ENCODE data around the gene COG5.
"Not testable (repeated sequence)": the region's sequence is repeated elsewhere in the genome, so short reads cannot be mapped to it uniquely, and the experiment has no call there.

COG5 gene

GRCh38 chr7:107543338-107543993 is 20.3 kb downstream of the COG5 start:
- Histone ChIP-seq H3K4me1 (ENCODE audit: control insufficient read depth in 1 of 2, insufficient read depth in 2 of 2, low read length in 2 of 2) (no peaks in the 10 kb centered on the region), H3K27me3 (ENCODE audit: low read depth, low read length) (no peaks in the 10 kb centered on the region), H3K27ac (ENCODE audit: low read length) (no peak overlapping the region), H3K36me3 (ENCODE audit: control insufficient read depth in 1 of 2, insufficient read depth in 2 of 2, low read length in 2 of 2) (peaks cover 21 to 35% of the 10 kb centered on the region in 2 donors), H3K9me3 (ENCODE audit: control insufficient read depth in 1 of 2, low read length in 2 of 2) (peaks cover 0 to 10% of the 10 kb centered on the region in 2 donors), H3K4me3 (ENCODE audit: low read depth in 1 of 2, low read length in 2 of 2) (no peak overlapping the region)

GRCh38 chr7:107538001-107538400 is 25.7 kb downstream of the COG5 start:
- no peak overlapping the region for H3K27ac ChIP-seq (ENCODE audit: low read length)
- H3K4me1 ChIP-seq (ENCODE audit: control insufficient read depth in 1 of 2, insufficient read depth in 2 of 2, low read length in 2 of 2), result no peaks in the 10 kb centered on the region
- no peak overlapping the region for H3K4me3 ChIP-seq (ENCODE audit: low read depth in 1 of 2, low read length in 2 of 2)
- H3K9me3 ChIP-seq (ENCODE audit: control insufficient read depth in 1 of 2, low read length in 2 of 2), result no peaks in the 10 kb centered on the region
- no peaks in the 10 kb centered on the region for H3K27me3 ChIP-seq (ENCODE audit: low read depth, low read length)
- peaks cover 3 to 4% of the 10 kb centered on the region in 2 donors for H3K36me3 ChIP-seq (ENCODE audit: control insufficient read depth in 1 of 2, insufficient read depth in 2 of 2, low read length in 2 of 2)

- not testable (repeated sequence) for H3K4me1 ChIP-seq (ENCODE audit: control insufficient read depth in 1 of 2, insufficient read depth in 2 of 2, low read length in 2 of 2); H3K27me3 ChIP-seq (ENCODE audit: low read depth, low read length); H3K4me3 ChIP-seq (ENCODE audit: low read depth in 1 of 2, low read length in 2 of 2); H3K36me3 ChIP-seq (ENCODE audit: control insufficient read depth in 1 of 2, insufficient read depth in 2 of 2, low read length in 2 of 2); H3K9me3 ChIP-seq (ENCODE audit: control insufficient read depth in 1 of 2, low read length in 2 of 2); H3K27ac ChIP-seq (ENCODE audit: low read length)
Observed at GRCh38 chr7:107537228-107537627, 26.5 kb downstream of the COG5 start.

- Histone ChIP-seq H3K27me3 (ENCODE audit: low read depth, low read length) (no peaks in the 10 kb centered on the region), H3K9me3 (ENCODE audit: control insufficient read depth in 1 of 2, low read length in 2 of 2) (no peaks in the 10 kb centered on the region), H3K36me3 (ENCODE audit: control insufficient read depth in 1 of 2, insufficient read depth in 2 of 2, low read length in 2 of 2) (peaks cover 0 to under 1% of the 10 kb centered on the region in 2 donors), H3K4me3 (ENCODE audit: low read depth in 1 of 2, low read length in 2 of 2) (no peak overlapping the region), H3K4me1 (ENCODE audit: control insufficient read depth in 1 of 2, insufficient read depth in 2 of 2, low read length in 2 of 2) (no peaks in the 10 kb centered on the region), H3K27ac (ENCODE audit: low read length) (no peak overlapping the region)
Observed at GRCh38 chr7:107534139-107534538, 29.6 kb downstream of the COG5 start.

- no peaks in the 10 kb centered on the region for H3K27me3 ChIP-seq (ENCODE audit: low read depth, low read length)
- no peak overlapping the region for H3K27ac ChIP-seq (ENCODE audit: low read length)
- H3K36me3 ChIP-seq (ENCODE audit: control insufficient read depth in 1 of 2, insufficient read depth in 2 of 2, low read length in 2 of 2), result peaks cover 0 to 5% of the 10 kb centered on the region in 2 donors
- no peaks in the 10 kb centered on the region for H3K4me1 ChIP-seq (ENCODE audit: control insufficient read depth in 1 of 2, insufficient read depth in 2 of 2, low read length in 2 of 2)
- no peaks in the 10 kb centered on the region for H3K9me3 ChIP-seq (ENCODE audit: control insufficient read depth in 1 of 2, low read length in 2 of 2)
- no peak overlapping the region for H3K4me3 ChIP-seq (ENCODE audit: low read depth in 1 of 2, low read length in 2 of 2)
Observed at GRCh38 chr7:107530751-107531150, 33.0 kb downstream of the COG5 start.

- H3K36me3 ChIP-seq (ENCODE audit: control insufficient read depth in 1 of 2, insufficient read depth in 2 of 2, low read length in 2 of 2), result peaks cover 0 to 5% of the 10 kb centered on the region in 2 donors
- H3K4me3 ChIP-seq (ENCODE audit: low read depth in 1 of 2, low read length in 2 of 2), result no peak overlapping the region
- H3K27me3 ChIP-seq (ENCODE audit: low read depth, low read length), result no peaks in the 10 kb centered on the region
- H3K9me3 ChIP-seq (ENCODE audit: control insufficient read depth in 1 of 2, low read length in 2 of 2), result no peaks in the 10 kb centered on the region
- H3K4me1 ChIP-seq (ENCODE audit: control insufficient read depth in 1 of 2, insufficient read depth in 2 of 2, low read length in 2 of 2), result no peaks in the 10 kb centered on the region
- H3K27ac ChIP-seq (ENCODE audit: low read length), result no peak overlapping the region
Observed at GRCh38 chr7:107528461-107528860, 35.3 kb downstream of the COG5 start.

- Histone ChIP-seq H3K36me3 (ENCODE audit: control insufficient read depth in 1 of 2, insufficient read depth in 2 of 2, low read length in 2 of 2) (peaks cover 0 to 5% of the 10 kb centered on the region in 2 donors), H3K27me3 (ENCODE audit: low read depth, low read length) (no peaks in the 10 kb centered on the region), H3K4me1 (ENCODE audit: control insufficient read depth in 1 of 2, insufficient read depth in 2 of 2, low read length in 2 of 2) (no peaks in the 10 kb centered on the region), H3K9me3 (ENCODE audit: control insufficient read depth in 1 of 2, low read length in 2 of 2) (no peaks in the 10 kb centered on the region), H3K27ac (ENCODE audit: low read length) (no peak overlapping the region), H3K4me3 (ENCODE audit: low read depth in 1 of 2, low read length in 2 of 2) (no peak overlapping the region)
Observed at GRCh38 chr7:107527196-107527595, 36.5 kb downstream of the COG5 start.

- Histone ChIP-seq H3K4me3 (ENCODE audit: low read depth in 1 of 2, low read length in 2 of 2) (no peak overlapping the region), H3K27ac (ENCODE audit: low read length) (no peak overlapping the region), H3K4me1 (ENCODE audit: control insufficient read depth in 1 of 2, insufficient read depth in 2 of 2, low read length in 2 of 2) (no peaks in the 10 kb centered on the region), H3K36me3 (ENCODE audit: control insufficient read depth in 1 of 2, insufficient read depth in 2 of 2, low read length in 2 of 2) (peaks cover 0 to 5% of the 10 kb centered on the region in 2 donors), H3K9me3 (ENCODE audit: control insufficient read depth in 1 of 2, low read length in 2 of 2) (no peaks in the 10 kb centered on the region), H3K27me3 (ENCODE audit: low read depth, low read length) (no peaks in the 10 kb centered on the region)
Observed at GRCh38 chr7:107526672-107527071, 37.0 kb downstream of the COG5 start.

GRCh38 chr7:107506674-107507339 is 56.9 kb downstream of the COG5 start:
- Histone ChIP-seq H3K4me3 (ENCODE audit: low read depth in 1 of 2, low read length in 2 of 2) (peak overlapping the region in 1 of 2 donors; percentile 9), H3K27ac (ENCODE audit: low read length) (no peak overlapping the region), H3K36me3 (ENCODE audit: control insufficient read depth in 1 of 2, insufficient read depth in 2 of 2, low read length in 2 of 2) (peaks cover 0 to 9% of the 10 kb centered on the region in 2 donors), H3K4me1 (ENCODE audit: control insufficient read depth in 1 of 2, insufficient read depth in 2 of 2, low read length in 2 of 2) (peaks cover 0 to 5% of the 10 kb centered on the region in 2 donors), H3K9me3 (ENCODE audit: control insufficient read depth in 1 of 2, low read length in 2 of 2) (no peaks in the 10 kb centered on the region), H3K27me3 (ENCODE audit: low read depth, low read length) (no peaks in the 10 kb centered on the region)

GRCh38 chr7:107505997-107506673 is 57.6 kb downstream of the COG5 start:
- no peak overlapping the region for H3K27ac ChIP-seq (ENCODE audit: low read length)
- H3K9me3 ChIP-seq (ENCODE audit: control insufficient read depth in 1 of 2, low read length in 2 of 2), result no peaks in the 10 kb centered on the region
- H3K36me3 ChIP-seq (ENCODE audit: control insufficient read depth in 1 of 2, insufficient read depth in 2 of 2, low read length in 2 of 2), result peaks cover 0 to 9% of the 10 kb centered on the region in 2 donors
- no peaks in the 10 kb centered on the region for H3K27me3 ChIP-seq (ENCODE audit: low read depth, low read length)
- peaks cover 0 to 5% of the 10 kb centered on the region in 2 donors for H3K4me1 ChIP-seq (ENCODE audit: control insufficient read depth in 1 of 2, insufficient read depth in 2 of 2, low read length in 2 of 2)
- H3K4me3 ChIP-seq (ENCODE audit: low read depth in 1 of 2, low read length in 2 of 2), result no peak overlapping the region

GRCh38 chr7:107505362-107505761 is 58.4 kb downstream of the COG5 start:
- peaks cover 0 to 9% of the 10 kb centered on the region in 2 donors for H3K36me3 ChIP-seq (ENCODE audit: control insufficient read depth in 1 of 2, insufficient read depth in 2 of 2, low read length in 2 of 2)
- peaks cover 0 to 5% of the 10 kb centered on the region in 2 donors for H3K4me1 ChIP-seq (ENCODE audit: control insufficient read depth in 1 of 2, insufficient read depth in 2 of 2, low read length in 2 of 2)
- H3K4me3 ChIP-seq (ENCODE audit: low read depth in 1 of 2, low read length in 2 of 2), result no peak overlapping the region
- no peak overlapping the region for H3K27ac ChIP-seq (ENCODE audit: low read length)
- no peaks in the 10 kb centered on the region for H3K27me3 ChIP-seq (ENCODE audit: low read depth, low read length)
- no peaks in the 10 kb centered on the region for H3K9me3 ChIP-seq (ENCODE audit: control insufficient read depth in 1 of 2, low read length in 2 of 2)
